H1 (cell line): ENCODE results near the gene APOC3. TPM values are rescaled to one million over a fixed set of nuclear protein-coding genes. Genes with fewer than 3 reads are reported as not detected.

Experiments
- CTCF ChIA-PET: fragments of 300-600 bp; sonication (Branson Sonifier 250); formaldehyde crosslinking; loops from one replicate; lab custom pipeline; 2021; ENCODE audit not compliant: partially characterized antibody; lab: Charles Lee
- POLR2A ChIA-PET: fragments of 300-600 bp; sonication (Branson Sonifier 250); formaldehyde crosslinking; loops from one replicate; lab custom pipeline; 2021; ENCODE audit warnings: inconsistent platforms; ENCODE audit not compliant: partially characterized antibody; lab: Charles Lee
- DNase-seq, 2 experiments: peaks; one replicate each; pipeline versions ENCODE4 v3.0.0 to v3.0.0-alpha.2; 2010 to 2022; ENCODE audit warnings: low spot score in 2 of 2, low read depth in 1 of 2, mixed read lengths in 1 of 2
- FAIRE-seq: peaks from 2 replicates; lab custom pipeline; 2011; peaks lifted over from hg19 to GRCh38; lab: Jason Lieb, UNC
- H2AFZ ChIP-seq: 2 replicates; pipeline ENCODE4 v1.8.1; 2012; ENCODE audit warnings: low read length, inconsistent platforms
- H2AK5ac ChIP-seq: 2 replicates; pipeline ENCODE4 v1.6.1; 2013; ENCODE audit warnings: low read depth, low read length
- H2BK120ac ChIP-seq: replicated peaks from 2 replicates; pipeline ENCODE3; 2013; ENCODE audit warnings: low read depth, low read length, inconsistent platforms
- H2BK12ac ChIP-seq: 2 replicates; pipeline ENCODE4 v1.6.1; 2013; ENCODE audit warnings: low read depth, low read length
- H2BK15ac ChIP-seq: 2 replicates; pipeline ENCODE4 v1.6.1; 2013; ENCODE audit warnings: low read length
- H2BK20ac ChIP-seq: 2 replicates; pipeline ENCODE4 v1.6.1; 2013; ENCODE audit warnings: low read length
- H2BK5ac ChIP-seq: 2 replicates; pipeline ENCODE4 v1.6.1; 2013; ENCODE audit warnings: low read depth, low read length
- H3K14ac ChIP-seq: 2 replicates; pipeline ENCODE4 v1.6.1; 2013; ENCODE audit warnings: inconsistent platforms; ENCODE audit not compliant: insufficient read length
- H3K18ac ChIP-seq: 2 replicates; pipeline ENCODE4 v1.6.1; 2013; ENCODE audit warnings: low read length; ENCODE audit errors: extremely low read depth
- H3K23ac ChIP-seq: 2 replicates; pipeline ENCODE4 v1.6.1; 2013; ENCODE audit warnings: inconsistent platforms; ENCODE audit not compliant: insufficient read length
- H3K23me2 ChIP-seq: 2 replicates; pipeline ENCODE4 v1.6.1; 2013; ENCODE audit warnings: low read depth, low read length
- H3K27ac ChIP-seq: 2 replicates; pipeline ENCODE4 v1.6.1; 2011; ENCODE audit warnings: low read depth, low read length, inconsistent platforms
- H3K27me3 ChIP-seq, 4 experiments: replicated peaks in 1 of 4; 1 replicate in 1 of 4; 2 replicates in 3 of 4; pipeline versions ENCODE4 v1.6.1 to v1.8.1; 2011 to 2013; ENCODE audit warnings: low read length in 3 of 4, mild to moderate bottlenecking in 3 of 4, inconsistent platforms in 2 of 4, mixed read lengths in 2 of 4, moderate library complexity in 1 of 4; ENCODE audit not compliant: control insufficient read depth in 3 of 4, insufficient read depth in 3 of 4; ENCODE audit errors: extremely low read depth in 1 of 4
- H3K36me3 ChIP-seq, 4 experiments: 2 replicates each; pipeline versions ENCODE4 v1.6.1 to v1.8.1; 2011 to 2013; ENCODE audit warnings: mild to moderate bottlenecking in 4 of 4, low read length in 3 of 4, moderate library complexity in 2 of 4, control low read depth in 1 of 4, inconsistent platforms in 1 of 4; ENCODE audit not compliant: insufficient read depth in 4 of 4, control insufficient read depth in 2 of 4
- H3K4ac ChIP-seq: replicated peaks from 2 replicates; pipeline ENCODE3; 2013; ENCODE audit warnings: low read length, low read depth, mixed read lengths, inconsistent platforms; ENCODE audit not compliant: insufficient read length
- H3K4me1 ChIP-seq, 4 experiments: replicated peaks in 1 of 4; 1 replicate in 1 of 4; 2 replicates in 3 of 4; pipeline versions ENCODE4 v1.6.1 to v1.8.1; 2011 to 2013; ENCODE audit warnings: low read length in 3 of 4, inconsistent platforms in 2 of 4, mixed read lengths in 1 of 4; ENCODE audit not compliant: insufficient read depth in 4 of 4, control insufficient read depth in 3 of 4
- H3K4me2 ChIP-seq, 2 experiments: 2 replicates each; pipeline versions ENCODE4 v1.6.1 to v1.8.1; 2011 to 2013; ENCODE audit warnings: low read depth in 2 of 2, low read length in 2 of 2, control low read depth in 1 of 2, inconsistent platforms in 1 of 2, mild to moderate bottlenecking in 1 of 2; ENCODE audit not compliant: insufficient read depth in 1 of 2
- H3K4me3 ChIP-seq, 4 experiments: fragments of 200-600, 300-600 bp in 1 of 4; sonication (generic), shearing (Covaris generic), sonication (Bioruptor Twin) in 1 of 4; 2 replicates each; pipeline versions ENCODE4 v1.5.1 to v1.8.1; 2011 to 2016; ENCODE audit warnings: low read length in 4 of 4, low read depth in 3 of 4, control low read depth in 2 of 4, inconsistent platforms in 2 of 4, mild to moderate bottlenecking in 2 of 4, mixed read lengths in 1 of 4, moderate library complexity in 1 of 4; ENCODE audit not compliant: insufficient read depth in 2 of 4; ENCODE audit errors: extremely low read depth in 1 of 4
- H3K56ac ChIP-seq: replicated peaks from 2 replicates; pipeline ENCODE3; 2013; ENCODE audit warnings: low read depth, mild to moderate bottlenecking, mixed read lengths, low read length, inconsistent platforms; ENCODE audit not compliant: insufficient read length
- H3K79me1 ChIP-seq: 2 replicates; pipeline ENCODE4 v1.6.1; 2013; ENCODE audit warnings: low read depth, low read length, control low read depth
- H3K79me2 ChIP-seq, 2 experiments: 2 replicates each; pipeline versions ENCODE4 v1.6.1 to v1.8.1; 2012 to 2013; ENCODE audit warnings: low read length in 2 of 2, mild to moderate bottlenecking in 2 of 2, inconsistent platforms in 1 of 2; ENCODE audit not compliant: insufficient read depth in 2 of 2, control insufficient read depth in 1 of 2
- H3K9ac ChIP-seq, 4 experiments: replicated peaks in 1 of 4; 1 replicate in 1 of 4; 2 replicates in 3 of 4; pipeline versions ENCODE4 v1.6.1 to v1.8.1; 2011 to 2013; ENCODE audit warnings: low read depth in 3 of 4, low read length in 3 of 4, control low read depth in 2 of 4, mild to moderate bottlenecking in 2 of 4, moderate library complexity in 2 of 4, inconsistent platforms in 1 of 4; ENCODE audit errors: extremely low read depth in 1 of 4
- H3K9me3 ChIP-seq, 2 experiments: 2 replicates each; pipeline versions ENCODE4 v1.6.1 to v1.8.1; 2012 to 2013; ENCODE audit warnings: mild to moderate bottlenecking in 2 of 2, moderate library complexity in 2 of 2, control low read depth in 1 of 2, inconsistent platforms in 1 of 2, low read depth in 1 of 2, low read length in 1 of 2, mixed read lengths in 1 of 2; ENCODE audit not compliant: insufficient read depth in 2 of 2
- H4K20me1 ChIP-seq, 2 experiments: replicated peaks in 1 of 2; 2 replicates each; pipeline versions ENCODE3 to v1.8.1; 2011 to 2013; ENCODE audit warnings: inconsistent platforms in 2 of 2, low read length in 2 of 2, mild to moderate bottlenecking in 1 of 2; ENCODE audit not compliant: insufficient read depth in 2 of 2, control insufficient read depth in 1 of 2
- H4K5ac ChIP-seq: 2 replicates; pipeline ENCODE4 v1.6.1; 2013; ENCODE audit warnings: low read length, low read depth, mixed read lengths, inconsistent platforms; ENCODE audit not compliant: insufficient read length
- H4K8ac ChIP-seq: 2 replicates; pipeline ENCODE4 v1.8.0; 2013; ENCODE audit warnings: mild to moderate bottlenecking, moderate library complexity, low read length, inconsistent platforms; ENCODE audit not compliant: insufficient read depth; ENCODE audit errors: extremely low read depth
- H4K91ac ChIP-seq: replicated peaks from 2 replicates; pipeline ENCODE3; 2013; ENCODE audit warnings: low read length, mixed read lengths, inconsistent platforms; ENCODE audit not compliant: insufficient read length
- ATF2 ChIP-seq: IDR thresholded peaks from 2 replicates; pipeline ENCODE4 v1.6.1; 2012; ENCODE audit warnings: low read length, inconsistent platforms
- CTCF ChIP-seq, 3 experiments: IDR thresholded peaks; 1 replicate in 2 of 3; 2 replicates in 1 of 3; pipeline versions ENCODE4 v1.5.1 to v1.6.1; 2011; ENCODE audit warnings: low read length in 3 of 3, mild to moderate bottlenecking in 3 of 3, inconsistent platforms in 2 of 3, low read depth in 1 of 3, moderate library complexity in 1 of 3; ENCODE audit not compliant: insufficient read depth in 1 of 3; ENCODE audit errors: control extremely low read depth in 1 of 3
- KDM4A ChIP-seq: IDR thresholded peaks from one replicate; pipeline ENCODE4 v1.7.1; 2012; ENCODE audit warnings: low read depth, mild to moderate bottlenecking, moderate library complexity, low read length, inconsistent platforms; ENCODE audit not compliant: severe bottlenecking
- KDM5A ChIP-seq: fragments of 200-600 bp; IDR thresholded peaks from 2 replicates; pipeline ENCODE4 v1.7.1; 2012; ENCODE audit warnings: mild to moderate bottlenecking, low read length, inconsistent platforms, mixed read lengths
- RXRA ChIP-seq: IDR thresholded peaks from 2 replicates; pipeline ENCODE4 v1.6.1; 2011; ENCODE audit warnings: low read depth, mild to moderate bottlenecking, low read length, moderate library complexity; ENCODE audit not compliant: insufficient read depth
- SUZ12 ChIP-seq: fragments of 200-600 bp; sonication (generic); IDR thresholded peaks from 2 replicates; pipeline ENCODE4 v1.6.1; 2012; ENCODE audit warnings: mild to moderate bottlenecking, inconsistent platforms, low read length, moderate library complexity, mixed read lengths
- TCF12 ChIP-seq: IDR thresholded peaks from 2 replicates; pipeline ENCODE4 v1.6.1; 2011; ENCODE audit warnings: low read depth, mild to moderate bottlenecking, low read length
- TEAD4 ChIP-seq: IDR thresholded peaks from 2 replicates; pipeline ENCODE4 v1.6.1; 2012; ENCODE audit warnings: low read depth, low read length, inconsistent platforms, mixed read lengths
- WGBS, 2 experiments: shearing (Covaris generic) in 1 of 2; methylation state at CpG; one replicate each; pipeline versions ENCODE4 v1.1.6 to v1.1.7; 2013 to 2015; ENCODE audit warnings: low lambda C conversion rate in 2 of 2, mixed read lengths in 2 of 2, inconsistent platforms in 1 of 2, low coverage in 1 of 2, missing lambda C conversion rate in 1 of 2; ENCODE audit not compliant: insufficient replicate concordance in 2 of 2, insufficient coverage in 1 of 2, insufficient read length in 1 of 2; ENCODE audit errors: extremely low coverage in 1 of 2, missing lambda C conversion rate in 1 of 2; 5-methylcytosine and 5-hydroxymethylcytosine counted together
- polyA plus RNA-seq, 7 experiments: library from polyadenylated mRNA; depleted of rRNA in 3 of 7; stranded (reverse) in 5 of 7; unstranded in 2 of 7; fragments of >200 nt in 5 of 7; fragments of 200-250 nt in 2 of 7; gene quantifications; 1 replicate in 5 of 7; 2 replicates in 1 of 7; 4 replicates in 1 of 7; pipeline versions ENCODE4 v1.2.1 to v1.2.3, GENCODE V29; 2011 to 2013; ENCODE audit warnings: missing spikeins in 2 of 7, mixed read lengths in 2 of 7
- total RNA-seq: library from RNA; stranded (reverse); fragmentation: NEBNext Ultra II Directional; extraction: Animal tissue kit (Norgen Biotek cat#: 25700); gene quantifications from 2 replicates; pipeline ENCODE4 v1.2.1, GENCODE V29; 2021

Gene APOC3
- total and polyA plus RNA-seq, 2 of the 8 experiments (the other 6 are each of a cell fraction or from before 2014, with no cell fraction given) = not detected

GRCh38 chr11:116869610-116870009 lies 39.9 kb downstream of the APOC3 start:
- Histone ChIP-seq H2AK5ac (no peak overlapping the region), H3K27ac (no peak overlapping the region), H3K14ac (no peak overlapping the region), H3K56ac (no peak overlapping the region), H3K18ac (no peak overlapping the region), H3K9me3 (no peaks in the 10 kb centered on the region), H3K79me1 (no peaks in the 10 kb centered on the region), H3K36me3 (peaks cover 0 to 48% (median 39%) of the 10 kb centered on the region in 4 experiments; a peak in 7 of 8 replicates), H4K8ac (no peak overlapping the region), H2BK12ac (no peak overlapping the region), H2BK15ac (no peak overlapping the region), H3K4me1 (no peaks in the 10 kb centered on the region), H4K5ac (no peak overlapping the region), H2BK120ac (no peak overlapping the region), H2AFZ (no peak overlapping the region), H4K20me1 (no peaks in the 10 kb centered on the region), H3K4me2 (no peak overlapping the region), H3K79me2 (no peaks in the 10 kb centered on the region), H3K4me3 (no peak overlapping the region), H3K27me3 (no peaks in the 10 kb centered on the region), H2BK5ac (no peak overlapping the region), H4K91ac (no peak overlapping the region), H3K23me2 (no peaks in the 10 kb centered on the region), H3K4ac (no peak overlapping the region), H3K9ac (no peak overlapping the region), H3K23ac (no peak overlapping the region), H2BK20ac (no peak overlapping the region)
- WGBS, 2 experiments = 95% methylated on average over 4 of the region's 4 CpGs; no CpG with 5 or more reads in 1 of the 2 experiments
- DNase-seq (no peak), FAIRE-seq (no peak)
- ChIA-PET POLR2A (no interaction called here), CTCF (interaction anchor here (0.8 to 6.2 kb wide), 5 partner anchors 10 to 240 kb away, joined by 3 to 37 read pairs (median 4); no protein-coding TSS in a partner anchor)
- TF ChIP-seq CTCF (IDR thresholded peaks at IDR 0.05; ENCODE audit: control extremely low read depth in 1 of 3, insufficient read depth in 1 of 3, low read depth in 1 of 3, low read length in 3 of 3) = peak in 1 of 3 experiments; percentile 13; a peak in 2 of 4 replicates
- no peak for TF ChIP-seq TCF12
- TF ChIP-seq KDM4A = no peak
- no peak for TF ChIP-seq TEAD4
- TF ChIP-seq SUZ12 = no peak
- no peak for TF ChIP-seq ATF2
- no peak for TF ChIP-seq KDM5A
- no peak for TF ChIP-seq RXRA
